MM.1S (cell line): ENCODE measurements around the gene NTN4.
"Not testable (repeated sequence)": the region's sequence is repeated elsewhere in the genome, so short reads cannot be mapped to it uniquely, and the experiment has no call there.

ENCODE experiments used
- DNase-seq: peaks from one replicate; pipeline ENCODE4 v3.0.0-alpha.2; 2015
- H2AFZ ChIP-seq: fragments of 300-600 bp; sonication (generic); 2 replicates; pipeline ENCODE4 v1.6.0; 2016; ENCODE audit warnings: antibody characterized with exemption, low read length
- H3F3A ChIP-seq: fragments of 300-600 bp; sonication (generic); 2 replicates; pipeline ENCODE4 v1.6.1; 2016; ENCODE audit warnings: mild to moderate bottlenecking, antibody characterized with exemption, low read length, moderate library complexity, mixed read lengths; ENCODE audit not compliant: insufficient read depth
- H3K27ac ChIP-seq: fragments of 300-600 bp; sonication (generic); 2 replicates; pipeline ENCODE4 v1.5.1; 2016; ENCODE audit warnings: mild to moderate bottlenecking, low read length
- H3K27me3 ChIP-seq: fragments of 300-600 bp; sonication (generic); replicated peaks from 2 replicates; pipeline ENCODE4 v1.6.0; 2016; ENCODE audit warnings: low read length; ENCODE audit not compliant: insufficient read depth
- H3K36me3 ChIP-seq: fragments of 300-600 bp; sonication (generic); replicated peaks from 2 replicates; pipeline ENCODE4 v1.6.1; 2016; ENCODE audit warnings: mild to moderate bottlenecking, low read length, mixed read lengths; ENCODE audit not compliant: insufficient read depth
- H3K4me1 ChIP-seq: fragments of 300-600 bp; sonication (generic); 2 replicates; pipeline ENCODE4 v1.6.1; 2016; ENCODE audit warnings: low read length, mixed read lengths
- H3K4me2 ChIP-seq: fragments of 300-600 bp; sonication (generic); 2 replicates; pipeline ENCODE4 v1.6.0; 2016; ENCODE audit warnings: low read depth, low read length
- H3K4me3 ChIP-seq: fragments of 300-600 bp; sonication (generic); 2 replicates; pipeline ENCODE4 v1.5.1; 2016; ENCODE audit warnings: low read length, mixed read lengths
- H3K79me2 ChIP-seq: fragments of 300-600 bp; sonication (generic); 2 replicates; pipeline ENCODE4 v1.6.1; 2016; ENCODE audit warnings: mixed run types, low read length, mixed read lengths
- H3K9ac ChIP-seq: fragments of 300-600 bp; sonication (generic); 2 replicates; pipeline ENCODE4 v1.6.1; 2016; ENCODE audit warnings: low read length, mixed read lengths
- H3K9me2 ChIP-seq: fragments of 300-600 bp; sonication (generic); replicated peaks from 2 replicates; pipeline ENCODE4 v1.6.1; 2016; ENCODE audit warnings: mild to moderate bottlenecking, low read length, mixed read lengths; ENCODE audit not compliant: insufficient read depth
- H3K9me3 ChIP-seq: fragments of 300-600 bp; sonication (generic); replicated peaks from 2 replicates; pipeline ENCODE4 v1.6.1; 2016; ENCODE audit warnings: mild to moderate bottlenecking, low read length, mixed read lengths; ENCODE audit not compliant: insufficient read depth
- H4K20me1 ChIP-seq: fragments of 300-600 bp; sonication (generic); 2 replicates; pipeline ENCODE4 v1.6.1; 2016; ENCODE audit warnings: mild to moderate bottlenecking, low read length, moderate library complexity, mixed read lengths; ENCODE audit not compliant: insufficient read depth
- CTCF ChIP-seq: fragments of 300-600 bp; sonication (generic); IDR thresholded peaks from 2 replicates; pipeline ENCODE4 v1.5.1; 2016; ENCODE audit warnings: antibody characterized with exemption, low read length, mixed read lengths
- EZH2 ChIP-seq: fragments of 300-600 bp; sonication (generic); optimal IDR thresholded peaks from 2 replicates; pipeline ENCODE3; 2017; ENCODE audit warnings: low read depth, mild to moderate bottlenecking, antibody characterized with exemption, low read length, mixed read lengths
- EZH2phosphoT487 ChIP-seq: fragments of 300-600 bp; sonication (generic); IDR thresholded peaks from 2 replicates; pipeline ENCODE4 v1.6.1; 2018; ENCODE audit warnings: antibody characterized with exemption, low read length

Gene NTN4

GRCh38 chr12:95784286-95784685 is 6.3 kb downstream of the NTN4 start:
- Histone ChIP-seq H3K27ac (no peak overlapping the region), H3K4me3 (no peak overlapping the region), H3K27me3 (peaks cover 9% of the 10 kb centered on the region), H3F3A (no peaks in the 10 kb centered on the region), H3K9me2 (no peaks in the 10 kb centered on the region), H3K9ac (no peak overlapping the region), H2AFZ (no peak overlapping the region), H3K4me1 (no peaks in the 10 kb centered on the region), H3K36me3 (no peaks in the 10 kb centered on the region), H3K79me2 (no peaks in the 10 kb centered on the region), H3K9me3 (no peaks in the 10 kb centered on the region), H4K20me1 (no peaks in the 10 kb centered on the region), H3K4me2 (no peak overlapping the region)
- TF ChIP-seq EZH2phosphoT487, result no peak
- TF ChIP-seq EZH2, result no peak
- TF ChIP-seq CTCF, result no peak
- no peak for DNase-seq

GRCh38 chr12:95775466-95775865 is 15.1 kb downstream of the NTN4 start:
- not testable (repeated sequence) for H3K79me2 ChIP-seq, H4K20me1 ChIP-seq, H3K9me3 ChIP-seq, H3K36me3 ChIP-seq, H3K27me3 ChIP-seq, DNase-seq, H3K9ac ChIP-seq, H2AFZ ChIP-seq, H3K4me2 ChIP-seq, H3K27ac ChIP-seq, H3K4me1 ChIP-seq, H3K9me2 ChIP-seq, H3F3A ChIP-seq, H3K4me3 ChIP-seq

- DNase-seq, result no peak
- Histone ChIP-seq H3K27ac (no peak overlapping the region), H3F3A (no peaks in the 10 kb centered on the region), H3K9ac (no peak overlapping the region), H3K9me2 (no peaks in the 10 kb centered on the region), H2AFZ (no peak overlapping the region), H3K9me3 (no peaks in the 10 kb centered on the region), H3K4me3 (no peak overlapping the region), H3K4me1 (no peaks in the 10 kb centered on the region), H4K20me1 (no peaks in the 10 kb centered on the region), H3K79me2 (no peaks in the 10 kb centered on the region), H3K36me3 (no peaks in the 10 kb centered on the region), H3K4me2 (no peak overlapping the region), H3K27me3 (no peaks in the 10 kb centered on the region)
- no peak for TF ChIP-seq EZH2
- TF ChIP-seq CTCF, result no peak
- no peak for TF ChIP-seq EZH2phosphoT487
These were observed 16.1 kb downstream of the NTN4 start for GRCh38 chr12:95774311-95775045.

- Histone ChIP-seq H3K9ac (no peak overlapping the region), H3K79me2 (no peaks in the 10 kb centered on the region), H3K4me2 (no peak overlapping the region), H3K27ac (no peak overlapping the region), H2AFZ (no peak overlapping the region), H3K27me3 (no peaks in the 10 kb centered on the region), H3K4me3 (no peak overlapping the region), H3K9me2 (no peaks in the 10 kb centered on the region), H3K9me3 (no peaks in the 10 kb centered on the region), H3F3A (no peaks in the 10 kb centered on the region), H3K4me1 (no peaks in the 10 kb centered on the region), H3K36me3 (no peaks in the 10 kb centered on the region), H4K20me1 (no peaks in the 10 kb centered on the region)
- no peak for DNase-seq
- TF ChIP-seq EZH2phosphoT487, result no peak
- no peak for TF ChIP-seq CTCF
- TF ChIP-seq EZH2, result no peak
These were observed 17.2 kb downstream of the NTN4 start for GRCh38 chr12:95773320-95773719.
